DOHH2 (cell line): ENCODE data around the gene TDG.

Experiments
- EZH2phosphoT487 ChIP-seq: fragments of 200-600 bp; sonication (generic); IDR thresholded peaks from 2 replicates; pipeline ENCODE4 v1.6.1; 2017; ENCODE audit warnings: borderline replicate concordance, mild to moderate bottlenecking, antibody characterized with exemption, low read length, moderate library complexity, mixed read lengths
- TF ChIP-seq, protein P1 (sequence below): fragments of 200-600 bp; sonication (generic); IDR thresholded peaks from one replicate; pipeline ENCODE4 v1.5.1; 2014; ENCODE audit warnings: antibody characterized with exemption, mild to moderate bottlenecking, low read depth, low read length; ENCODE audit not compliant: poor library complexity, severe bottlenecking

DNA sequence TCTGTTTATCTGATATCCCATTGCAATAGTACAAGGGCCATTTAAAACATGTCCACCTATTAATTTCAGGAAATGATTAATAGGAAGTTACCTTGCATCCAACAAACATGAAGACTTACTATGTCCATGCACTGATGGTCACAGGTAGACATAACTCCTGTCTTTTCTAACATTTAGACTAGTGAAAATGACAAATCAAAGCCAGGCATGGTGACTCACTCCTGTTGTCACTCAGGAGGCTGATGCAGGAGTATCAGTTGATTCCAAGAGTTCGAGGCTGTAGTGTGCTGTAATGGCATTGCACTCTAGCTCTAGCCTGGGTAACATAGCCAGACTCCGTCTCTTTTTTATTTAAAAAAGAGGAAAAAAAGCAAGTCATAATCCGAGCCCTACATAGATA, 20.7 kb upstream of the TDG start:
- TF ChIP-seq, protein P1, sequence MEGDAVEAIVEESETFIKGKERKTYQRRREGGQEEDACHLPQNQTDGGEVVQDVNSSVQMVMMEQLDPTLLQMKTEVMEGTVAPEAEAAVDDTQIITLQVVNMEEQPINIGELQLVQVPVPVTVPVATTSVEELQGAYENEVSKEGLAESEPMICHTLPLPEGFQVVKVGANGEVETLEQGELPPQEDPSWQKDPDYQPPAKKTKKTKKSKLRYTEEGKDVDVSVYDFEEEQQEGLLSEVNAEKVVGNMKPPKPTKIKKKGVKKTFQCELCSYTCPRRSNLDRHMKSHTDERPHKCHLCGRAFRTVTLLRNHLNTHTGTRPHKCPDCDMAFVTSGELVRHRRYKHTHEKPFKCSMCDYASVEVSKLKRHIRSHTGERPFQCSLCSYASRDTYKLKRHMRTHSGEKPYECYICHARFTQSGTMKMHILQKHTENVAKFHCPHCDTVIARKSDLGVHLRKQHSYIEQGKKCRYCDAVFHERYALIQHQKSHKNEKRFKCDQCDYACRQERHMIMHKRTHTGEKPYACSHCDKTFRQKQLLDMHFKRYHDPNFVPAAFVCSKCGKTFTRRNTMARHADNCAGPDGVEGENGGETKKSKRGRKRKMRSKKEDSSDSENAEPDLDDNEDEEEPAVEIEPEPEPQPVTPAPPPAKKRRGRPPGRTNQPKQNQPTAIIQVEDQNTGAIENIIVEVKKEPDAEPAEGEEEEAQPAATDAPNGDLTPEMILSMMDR, result no peak
- TF ChIP-seq EZH2phosphoT487, result no peak
